Stimulated activated CD8-positive, alpha-beta memory T cell treated with anti-CD3 and anti-CD28 coated beads, Interleukin-4, amount 100 ng/mL, for 48 hours (primary cell): ENCODE results near the gene DENND5A.
"Not testable (repeated sequence)": the region's sequence is repeated elsewhere in the genome, so short reads cannot be mapped to it uniquely, and the experiment has no call there.

Experiments used
- DNase-seq: peaks from one replicate; pipeline ENCODE4 v3.0.0-alpha.2; 2020

Gene DENND5A

GRCh38 chr11:9172389-9172788 lies 92.8 kb downstream of the DENND5A start:
- DNase-seq, result no peak

DNA sequence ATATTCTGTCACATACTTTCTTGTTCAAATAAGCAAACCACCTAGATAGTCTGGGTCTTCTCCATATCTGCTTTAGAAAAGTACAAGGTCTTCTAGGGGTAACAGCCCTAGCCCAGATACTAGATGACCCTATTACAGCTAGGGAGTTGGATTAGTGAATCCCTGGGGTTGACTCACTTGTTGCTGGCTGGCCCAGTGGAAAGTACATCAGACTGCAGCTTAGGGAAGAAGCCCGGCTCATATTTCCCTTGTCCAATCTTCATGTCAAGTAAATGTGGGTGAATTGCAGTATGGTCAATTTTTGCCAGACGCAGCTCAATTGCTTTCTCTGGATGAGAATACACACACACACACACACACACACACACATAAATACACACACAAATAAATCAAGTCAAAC lies 94.7 kb downstream of the DENND5A start:
- DNase-seq, result no peak

DNA sequence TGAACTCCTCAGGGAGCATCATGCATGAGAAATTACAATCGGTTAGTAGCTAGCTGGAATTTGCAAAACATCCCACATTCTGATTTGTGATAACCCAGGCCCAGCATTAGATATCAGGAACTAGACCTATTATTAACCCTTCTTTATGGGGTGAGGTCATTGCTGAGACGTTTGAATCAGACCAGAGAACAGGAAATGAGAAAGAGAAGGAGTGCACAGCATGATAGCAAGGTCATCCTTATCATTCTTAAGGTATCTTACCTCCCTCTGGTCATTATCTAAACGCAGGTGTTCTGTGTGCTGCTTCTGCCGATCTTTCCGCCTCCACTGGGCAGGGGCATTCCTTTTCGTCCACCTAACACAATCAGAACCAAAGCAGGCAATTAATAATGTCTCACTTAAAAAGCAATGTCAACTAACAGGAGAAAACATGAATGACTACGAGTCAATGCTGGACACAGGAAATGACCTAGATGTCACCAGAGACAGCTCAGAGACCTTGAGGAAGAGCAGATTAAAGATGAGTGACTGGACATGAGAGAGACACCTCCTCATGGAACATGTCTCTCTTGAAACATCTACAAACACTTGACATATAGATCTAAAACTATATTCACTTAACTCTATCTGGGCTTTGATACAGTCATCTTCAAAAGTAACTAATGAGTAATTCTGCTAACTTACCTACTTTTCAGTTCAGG lies 95.4 kb downstream of the DENND5A start:
- DNase-seq, result no peak

GRCh38 chr11:9161991-9162390 lies 103.2 kb downstream of the DENND5A start:
- not testable (repeated sequence) for DNase-seq

GRCh38 chr11:9160166-9160565 lies 105.0 kb downstream of the DENND5A start:
- DNase-seq, result no peak

DNA sequence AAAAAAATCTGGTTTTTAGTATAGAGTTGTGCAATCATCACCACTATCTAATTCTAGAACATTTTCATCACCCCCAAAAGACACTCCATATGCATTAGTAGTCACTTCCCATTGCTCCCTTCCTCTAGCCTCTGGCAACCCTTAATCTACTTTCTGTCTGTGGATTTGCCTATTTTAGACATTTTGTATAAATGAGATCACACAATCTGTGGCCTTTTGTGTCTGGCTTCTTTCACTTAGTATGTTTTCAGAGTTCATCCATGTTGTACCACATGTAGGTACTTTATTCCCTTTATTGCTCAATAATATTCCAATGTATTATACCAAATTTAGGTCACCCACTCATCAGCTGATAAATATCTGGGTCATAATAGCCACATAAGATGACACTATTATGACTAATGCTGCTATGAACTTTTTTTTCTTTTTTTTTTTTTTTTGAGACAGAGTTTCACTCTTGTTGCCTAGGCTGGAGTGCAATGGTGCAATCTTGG lies 106.2 kb downstream of the DENND5A start:
- no peak for DNase-seq

- DNase-seq, result no peak
These were observed 109.2 kb downstream of the DENND5A start for GRCh38 chr11:9155930-9156329.

- DNase-seq, result no peak
These were observed 111.5 kb downstream of the DENND5A start for GRCh38 chr11:9153651-9154050.

DNA sequence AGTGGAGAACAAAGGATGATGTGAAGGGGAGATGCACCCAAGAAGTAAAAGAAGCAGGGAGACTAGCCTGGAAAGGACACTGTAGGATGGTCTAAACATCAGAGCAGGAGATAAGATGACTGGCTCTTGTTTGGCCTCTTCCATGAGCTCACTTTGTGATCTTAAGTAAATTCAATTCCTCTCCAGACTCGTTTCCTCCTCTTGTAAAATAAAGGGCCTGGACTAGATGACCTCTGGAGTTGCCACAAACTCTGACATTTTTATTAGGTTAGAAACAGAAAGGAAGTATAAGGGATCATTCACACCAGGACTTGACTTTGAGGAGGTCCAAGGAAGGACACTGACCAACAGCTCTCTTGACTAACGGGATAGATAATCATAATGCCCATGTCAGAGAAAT lies 113.5 kb downstream of the DENND5A start:
- DNase-seq, result no peak

GRCh38 chr11:9150926-9151325 lies 114.2 kb downstream of the DENND5A start:
- DNase-seq, result no peak

GRCh38 chr11:9150501-9150900 lies 114.6 kb downstream of the DENND5A start:
- no peak for DNase-seq

- no peak for DNase-seq
These were observed 116.4 kb downstream of the DENND5A start for GRCh38 chr11:9148727-9149126.

GRCh38 chr11:9148035-9148434 lies 117.1 kb downstream of the DENND5A start:
- DNase-seq, result no peak

- DNase-seq, result no peak
These were observed 118.7 kb downstream of the DENND5A start for GRCh38 chr11:9146477-9146876.

DNA sequence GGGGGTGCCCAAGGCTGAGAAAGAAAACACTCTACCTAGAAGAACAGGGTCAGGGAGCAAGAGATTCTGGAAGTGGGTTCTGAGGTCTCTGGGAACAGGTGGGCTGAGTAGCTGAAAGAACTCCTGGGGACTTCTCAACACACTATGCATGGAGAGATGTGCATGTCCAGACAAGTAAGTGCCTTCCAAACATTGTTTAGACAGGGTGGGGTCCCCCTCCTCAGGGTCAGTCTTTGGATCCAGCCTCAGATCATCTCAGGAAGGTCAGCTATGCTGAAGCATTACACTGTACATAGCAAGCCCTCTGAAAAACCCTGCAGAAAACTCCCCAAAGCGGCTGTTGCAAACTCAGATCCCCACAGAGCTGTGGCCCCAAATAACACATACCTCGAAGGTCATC lies 119.9 kb downstream of the DENND5A start:
- DNase-seq, result no peak

- DNase-seq, result no peak
These were observed 120.3 kb downstream of the DENND5A start for GRCh38 chr11:9144828-9145227.

DNA sequence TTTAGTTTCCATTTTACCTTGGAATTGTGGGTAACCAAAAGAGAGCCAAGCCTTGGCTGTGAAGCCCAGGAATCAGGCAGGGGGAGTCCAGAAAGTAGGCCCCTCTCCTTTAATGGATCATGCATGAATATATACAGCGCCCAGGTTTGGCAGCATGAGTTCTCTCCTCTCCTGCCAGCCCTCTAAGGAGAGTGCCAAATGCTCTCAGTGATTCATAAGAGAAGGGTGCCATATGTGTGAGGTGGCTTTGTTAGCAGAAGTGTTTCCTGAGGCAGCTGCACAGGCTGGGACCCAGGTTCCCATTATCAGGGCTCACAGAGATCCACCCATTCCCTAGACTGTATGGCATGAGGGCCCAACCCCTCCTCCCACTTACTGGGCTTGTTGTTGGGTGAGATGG lies 121.4 kb downstream of the DENND5A start:
- no peak for DNase-seq

GRCh38 chr11:9142732-9143131 lies 122.4 kb downstream of the DENND5A start:
- no peak for DNase-seq

GRCh38 chr11:9141186-9141585 lies 124.0 kb downstream of the DENND5A start:
- no peak for DNase-seq

DNA sequence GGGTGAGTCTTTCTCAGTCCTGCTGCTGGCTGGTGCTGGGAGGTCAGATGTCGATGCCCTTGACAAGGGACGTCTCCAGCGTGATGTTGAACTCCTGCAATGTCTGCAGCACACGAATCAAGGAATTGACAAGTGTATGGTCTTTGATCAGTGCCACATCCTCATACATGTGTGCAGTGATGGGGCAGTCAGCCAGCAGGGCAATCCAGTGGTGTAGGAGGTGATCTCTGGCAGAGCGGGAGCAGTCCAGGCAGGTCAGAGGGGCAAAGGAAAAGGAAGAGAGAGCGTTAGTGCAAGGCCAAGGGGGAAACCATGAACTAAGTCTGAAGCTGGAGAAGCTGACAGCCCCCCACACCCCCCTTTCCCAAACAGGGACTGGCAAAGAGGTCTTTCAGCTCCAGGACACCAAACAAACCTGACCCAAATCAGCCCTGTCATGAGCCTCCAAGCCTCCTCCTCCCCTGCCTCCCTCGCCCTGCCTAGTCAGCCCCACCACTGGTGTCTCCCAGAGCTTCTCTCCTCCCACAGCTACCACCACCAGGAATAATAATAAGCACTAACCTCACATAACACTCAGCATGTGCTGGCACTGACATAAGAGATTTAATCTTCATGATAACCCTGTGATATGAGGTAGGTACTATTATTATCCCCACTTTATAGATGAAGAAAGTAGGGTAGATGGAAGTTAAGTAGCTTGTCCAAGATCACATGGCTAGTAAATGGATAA lies 125.4 kb downstream of the DENND5A start:
- DNase-seq, result no peak

- no peak for DNase-seq
These were observed 126.3 kb downstream of the DENND5A start for GRCh38 chr11:9138612-9139579.

GRCh38 chr11:9138133-9138453 lies 127.1 kb downstream of the DENND5A start:
- DNase-seq, result no peak
